ENCODE results near the gene ASCL1.

ASCL1 gene

GRCh38 chr12:102995372-102995771 lies 37.9 kb downstream of the ASCL1 start:
- no peak for TF ChIP-seq CTCF (IDR thresholded peaks at IDR 0.05)
- Histone ChIP-seq H3K4me3 (no peak overlapping the region), H3K27ac (no peak overlapping the region)
- no peak for DNase-seq (ENCODE audit: low spot score)
